HG03521 (cell line): Measurements from ENCODE around the gene MAEA.
"Not testable (repeated sequence)": the region's sequence is repeated elsewhere in the genome, so short reads cannot be mapped to it uniquely, and the experiment has no call there.

ENCODE experiments used
- ATAC-seq: cut with Tn5 transposase; IDR thresholded peaks from one replicate; pipeline ENCODE4 v1.9.1; 2021; ENCODE audit warnings: mild to moderate bottlenecking, moderate library complexity; ENCODE audit not compliant: unreplicated experiment

Gene MAEA

GRCh38 chr4:1364217-1364616 lies 74.5 kb downstream of the MAEA start:
- no peak for ATAC-seq

DNA sequence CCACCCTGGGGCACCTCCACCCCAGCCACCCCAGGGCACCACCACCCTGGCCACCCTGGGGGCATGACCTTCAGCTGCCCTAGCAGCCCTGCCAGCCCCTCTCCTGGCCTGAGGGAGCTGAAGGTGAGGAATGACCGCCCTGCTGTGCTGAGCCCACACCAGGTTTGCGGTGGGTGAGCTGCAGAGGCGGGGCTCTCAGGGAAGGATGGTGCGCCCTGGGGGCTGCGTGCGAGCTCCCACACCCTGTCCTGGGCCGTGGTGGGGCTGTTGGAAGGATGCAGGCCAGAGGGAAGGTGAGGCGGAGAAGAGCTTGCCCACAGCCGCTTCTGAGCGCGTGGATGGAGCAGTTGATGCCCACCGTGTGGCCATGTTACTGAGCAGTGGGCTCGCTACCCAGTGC lies 75.1 kb downstream of the MAEA start:
- ATAC-seq = no peak

- ATAC-seq = no peak
Measured at GRCh38 chr4:1365271-1366178, 75.8 kb downstream of the MAEA start.

DNA sequence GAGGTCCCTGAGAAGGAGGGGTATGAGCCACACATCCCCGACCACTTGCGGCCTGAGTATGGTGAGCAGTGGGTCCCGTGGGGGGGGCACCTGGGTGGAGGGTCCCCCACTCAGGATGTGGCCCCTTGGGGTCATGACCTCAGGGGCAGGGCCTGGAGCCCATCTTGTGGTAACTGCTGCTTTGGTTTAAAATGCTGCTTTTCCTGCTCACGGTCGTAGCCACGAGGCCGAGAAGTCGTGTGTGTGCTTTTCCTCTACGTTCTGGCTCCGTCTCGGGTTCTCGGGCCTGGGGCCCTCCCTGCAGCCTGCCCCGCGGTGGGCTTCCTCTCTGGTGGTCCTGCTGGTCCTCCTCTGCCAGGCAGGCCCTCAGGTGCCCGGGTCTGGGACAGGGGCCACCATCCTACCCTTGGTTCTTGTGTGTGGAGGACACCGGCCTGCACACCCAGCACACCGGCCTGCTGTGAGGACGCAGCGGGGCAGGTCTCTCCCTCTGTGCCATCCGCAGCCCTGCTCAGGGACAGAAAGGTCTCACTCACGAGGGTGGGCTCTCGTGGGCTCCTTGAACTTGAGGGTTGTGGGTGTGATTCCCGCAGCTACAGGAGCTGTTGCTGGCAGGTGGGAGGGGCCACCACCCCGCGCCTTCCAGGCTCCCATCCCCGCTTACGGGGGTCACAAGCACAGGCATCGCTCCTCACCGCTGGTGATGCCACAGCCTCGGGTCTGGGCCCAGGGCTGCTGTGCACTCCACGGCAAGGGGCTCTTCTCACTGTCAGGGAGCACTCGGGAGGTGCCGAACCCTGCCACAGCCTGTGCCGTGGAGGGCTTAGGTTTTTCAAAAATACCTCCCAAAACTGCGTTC lies 76.9 kb downstream of the MAEA start:
- ATAC-seq = no peak

- ATAC-seq = no peak
Measured at GRCh38 chr4:1367230-1367935, 77.7 kb downstream of the MAEA start.

DNA sequence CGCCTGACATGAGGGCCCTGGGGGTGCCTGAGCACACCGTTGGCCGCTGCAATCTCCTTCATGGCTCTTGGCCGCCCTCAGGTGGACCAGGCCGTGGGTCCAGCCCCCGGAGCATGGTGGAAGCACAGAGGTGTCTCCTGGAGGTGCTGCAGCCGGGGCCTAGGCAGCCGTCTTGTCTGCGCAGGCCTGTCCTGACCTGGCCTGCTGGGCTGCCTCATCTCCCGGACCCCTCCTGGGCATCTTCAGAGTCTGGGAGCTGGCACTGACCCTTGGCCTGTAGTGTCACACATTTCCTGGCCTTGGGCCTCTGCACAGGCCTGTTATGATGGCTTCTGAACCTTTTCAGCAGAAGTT lies 78.2 kb downstream of the MAEA start:
- ATAC-seq = no peak

DNA sequence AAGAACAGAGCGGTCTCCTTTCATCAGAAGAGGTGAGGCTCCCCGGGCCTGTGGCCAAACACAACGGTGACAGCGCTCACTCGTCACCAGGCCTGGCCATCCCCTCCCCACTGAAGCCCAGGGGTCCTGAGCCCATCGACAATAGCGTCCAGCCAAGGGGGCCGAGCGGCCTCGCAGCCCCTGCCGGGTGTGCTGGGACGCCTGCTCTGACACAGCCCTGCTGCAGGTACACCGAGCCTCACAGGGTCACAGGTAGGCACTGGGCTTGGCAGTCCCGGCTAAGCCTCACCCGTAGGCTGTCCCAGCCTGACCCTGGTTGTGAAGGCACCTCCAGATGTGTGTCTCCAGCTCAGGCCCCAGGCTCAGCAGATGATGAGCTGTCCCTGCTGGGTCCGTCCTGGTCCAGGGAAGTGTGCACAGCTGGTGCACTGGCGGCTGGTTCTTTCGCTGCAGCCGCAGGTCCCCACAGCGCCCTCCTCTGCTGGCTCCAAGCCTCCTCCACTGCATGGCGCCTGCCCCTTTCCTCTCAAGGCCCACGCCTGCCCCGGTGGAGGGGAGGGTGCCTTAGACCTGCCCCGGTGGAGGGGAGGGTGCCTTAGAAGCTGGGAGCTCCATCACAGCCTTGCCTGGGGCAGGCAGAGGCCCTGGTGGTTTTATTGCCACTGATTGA lies 78.9 kb downstream of the MAEA start:
- no peak for ATAC-seq

DNA sequence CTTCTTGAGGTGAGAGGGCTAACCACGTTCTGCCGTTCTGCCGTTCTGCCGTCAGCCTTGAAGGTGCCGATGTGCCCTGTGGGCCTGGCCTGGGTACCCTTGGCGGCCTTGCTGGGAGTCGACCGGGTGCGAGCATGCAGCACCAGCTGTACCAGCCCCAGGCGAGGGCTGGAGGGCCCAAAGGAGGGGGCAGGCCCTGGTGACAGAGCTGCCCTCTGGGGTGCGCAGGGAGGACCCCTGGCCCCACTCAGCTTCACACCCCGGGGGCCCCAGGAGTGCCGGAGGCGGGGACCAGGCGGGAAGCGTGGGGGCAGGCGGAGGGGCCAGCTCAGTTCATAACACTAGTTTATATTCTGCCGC lies 79.4 kb downstream of the MAEA start:
- ATAC-seq = no peak

DNA sequence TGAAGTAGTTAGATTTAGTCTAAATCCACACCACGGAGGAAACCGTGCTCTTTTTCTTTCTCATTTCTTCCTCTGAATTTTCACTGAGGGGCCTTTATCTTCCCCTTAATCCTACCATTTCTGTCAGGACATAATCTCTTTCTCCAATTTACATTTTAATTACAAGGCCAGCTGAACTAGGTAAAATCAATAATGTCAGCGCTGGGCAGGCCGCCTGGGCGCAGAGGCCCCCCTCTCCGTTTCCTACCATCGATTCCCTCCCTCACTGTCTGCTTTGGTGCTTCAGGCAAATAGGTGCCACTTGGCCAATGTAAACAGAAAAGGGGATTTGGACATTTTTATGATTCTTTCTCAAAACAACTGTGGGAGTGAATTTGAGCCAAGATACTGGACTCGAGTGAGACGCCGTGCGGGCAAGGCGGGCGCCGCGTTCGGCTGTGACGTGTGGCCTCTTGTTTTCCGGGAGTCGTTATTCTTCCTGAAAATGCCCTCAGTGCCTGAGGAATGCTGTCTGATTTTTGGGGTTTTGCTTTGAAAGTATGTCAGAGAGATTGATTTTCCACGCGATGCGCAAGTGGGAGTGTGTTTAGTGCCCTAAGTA lies 79.9 kb downstream of the MAEA start:
- ATAC-seq = no peak

DNA sequence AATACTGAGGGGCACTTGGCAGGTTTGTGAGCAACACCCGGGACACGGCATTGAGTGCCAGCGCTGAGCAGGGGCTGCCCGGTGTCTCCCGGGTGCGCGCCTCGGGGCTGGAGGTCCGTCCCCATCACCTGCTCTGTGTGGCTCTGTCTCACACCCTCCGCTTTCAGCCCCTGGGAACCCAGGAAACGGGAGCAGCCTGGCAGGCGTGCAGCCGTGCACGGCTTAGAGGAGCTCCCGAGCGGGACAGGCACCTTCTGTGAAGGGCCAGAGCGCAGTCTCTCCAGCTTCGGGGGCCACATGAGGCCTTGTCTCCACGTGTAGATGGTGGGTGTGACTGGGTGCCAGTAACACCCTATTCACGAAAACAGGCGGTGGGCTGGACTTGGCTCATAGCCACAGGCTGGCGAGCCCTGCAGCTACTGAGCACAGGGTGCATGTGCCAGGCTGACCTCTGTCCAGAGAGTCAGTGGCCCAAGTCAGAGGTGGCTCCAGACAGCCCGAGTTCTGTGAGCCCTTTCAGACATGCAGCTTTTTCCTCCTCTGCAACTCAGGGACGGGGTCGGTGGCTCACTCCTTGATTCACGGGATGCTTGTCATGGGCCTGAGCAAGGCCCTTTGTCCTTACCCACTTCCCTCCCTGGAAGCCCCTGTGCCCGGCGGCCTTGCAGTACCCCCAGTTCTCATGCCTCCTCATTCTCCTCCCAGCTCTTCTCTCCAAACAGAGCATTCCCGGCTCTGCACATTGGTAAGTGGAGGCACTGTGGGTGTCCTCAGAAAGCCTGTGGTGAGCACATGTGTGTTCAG lies 80.8 kb downstream of the MAEA start:
- ATAC-seq = no peak

GRCh38 chr4:1371176-1372165 lies 81.8 kb downstream of the MAEA start:
- no peak for ATAC-seq

DNA sequence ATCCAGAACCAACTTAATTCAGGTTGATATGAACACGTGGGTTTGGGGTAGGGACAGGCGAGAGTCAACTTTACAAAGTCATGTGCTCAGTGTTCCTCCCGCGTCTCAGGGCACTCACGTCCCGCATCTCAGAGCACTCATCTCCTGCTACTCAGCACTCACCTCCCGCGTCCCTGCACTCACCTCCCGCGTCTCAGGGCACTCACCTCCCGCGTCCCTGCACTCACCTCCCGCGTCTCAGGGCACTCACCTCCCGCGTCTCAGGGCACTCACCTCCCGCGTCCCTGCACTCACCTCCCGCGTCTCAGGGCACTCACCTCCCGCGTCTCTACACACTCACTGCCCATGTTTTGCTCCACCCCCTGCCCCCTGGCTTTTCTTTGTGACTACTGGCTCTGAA lies 82.9 kb downstream of the MAEA start:
- not testable (repeated sequence) for ATAC-seq

DNA sequence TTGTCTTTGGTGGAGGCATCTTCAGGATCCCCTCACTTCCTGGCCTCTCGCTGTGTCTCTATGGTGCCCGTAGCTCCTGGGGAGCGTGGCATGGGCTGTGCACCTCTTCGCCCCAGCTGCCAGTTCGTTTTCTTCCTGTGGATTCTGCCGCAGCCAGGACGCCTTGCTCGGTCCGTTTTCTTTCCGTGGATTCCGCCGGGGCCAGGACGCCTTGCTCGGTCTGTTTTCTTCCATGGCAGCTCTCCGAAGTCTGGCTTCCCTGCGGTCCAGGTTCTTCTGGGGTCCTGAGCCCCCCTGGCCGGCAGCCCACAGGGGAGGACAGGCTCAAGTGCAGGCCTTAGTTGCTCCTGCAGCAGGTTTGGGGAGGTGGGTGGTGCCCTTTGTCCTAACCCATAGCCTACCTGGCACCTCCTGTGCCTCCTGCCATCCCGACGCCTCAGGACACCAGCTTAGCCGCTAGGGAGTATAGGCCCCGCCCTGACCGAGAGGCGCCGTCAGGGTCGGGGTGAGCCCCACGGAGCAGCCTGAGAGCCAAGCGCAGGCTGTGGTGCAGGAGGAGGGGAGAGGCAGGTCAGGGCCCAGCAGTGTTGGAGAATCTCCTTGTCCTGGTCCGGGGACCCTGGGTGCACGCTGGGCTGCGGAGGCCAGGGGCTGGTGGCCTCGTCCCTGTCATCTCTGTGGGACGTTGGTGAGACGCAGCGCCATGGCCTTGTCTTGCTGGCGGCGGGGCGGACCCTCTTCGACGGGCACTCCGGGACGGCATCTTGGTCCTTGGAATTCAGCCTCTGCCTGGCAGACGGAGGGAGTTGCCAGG lies 84.4 kb downstream of the MAEA start:
- ATAC-seq = no peak

GRCh38 chr4:1374706-1375045 lies 85.0 kb downstream of the MAEA start:
- ATAC-seq = no peak

- no peak for ATAC-seq
Measured at GRCh38 chr4:1375051-1375721, 85.5 kb downstream of the MAEA start.

DNA sequence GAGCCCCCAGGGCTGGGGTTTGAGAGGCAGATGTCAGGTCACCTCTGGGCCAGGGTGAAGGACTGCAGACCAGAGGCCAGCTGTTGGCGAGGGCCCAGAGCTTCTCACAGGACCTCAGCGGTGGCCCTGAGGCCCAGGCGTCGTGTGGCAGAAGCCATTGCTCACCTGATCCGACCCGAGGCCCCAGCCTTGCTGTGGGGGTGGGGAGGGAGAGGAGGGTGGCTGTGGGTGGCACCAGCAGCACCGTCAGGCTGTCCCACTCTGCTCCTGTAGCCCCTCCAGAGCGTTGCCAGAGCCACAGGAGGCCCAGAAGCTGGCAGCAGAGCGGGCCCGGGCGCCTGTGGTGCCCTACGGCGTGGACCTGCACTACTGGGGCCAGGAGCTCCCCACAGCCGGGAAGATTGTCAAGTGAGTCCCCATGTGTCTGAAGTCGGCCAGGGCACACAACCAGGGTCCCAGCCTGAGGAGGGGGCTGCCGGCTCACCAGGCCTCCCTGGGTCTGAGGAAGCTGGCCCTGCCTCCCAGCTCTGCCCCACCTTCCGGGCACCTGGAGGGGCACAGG lies 86.2 kb downstream of the MAEA start:
- ATAC-seq = no peak

DNA sequence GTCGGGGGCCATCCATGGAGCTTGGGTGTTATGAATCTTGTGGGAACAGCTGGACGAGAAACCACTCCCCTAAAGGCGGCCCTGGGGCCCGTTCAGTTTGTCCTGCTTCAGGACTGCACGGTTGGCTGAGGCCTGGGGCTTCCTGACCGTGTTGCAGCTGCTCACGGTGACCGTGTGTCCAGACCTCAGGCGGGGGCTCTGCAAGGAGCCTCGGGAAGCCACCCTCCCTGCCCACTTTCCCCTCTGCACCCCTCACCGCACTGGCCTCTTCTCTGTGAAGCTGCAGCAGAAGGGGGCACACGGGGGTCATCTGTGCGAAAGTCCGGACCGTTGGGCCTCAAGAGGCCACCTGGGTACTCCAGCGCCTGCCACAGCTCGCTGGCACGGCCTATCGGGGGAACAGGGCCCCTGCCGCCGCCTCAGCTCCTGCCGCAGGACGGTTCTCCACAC lies 86.7 kb downstream of the MAEA start:
- ATAC-seq = no peak
